Loucy (cell line): ENCODE measurements around the gene C17orf67.

ENCODE experiments used
- H2AFZ ChIP-seq: fragments of 200-600 bp; sonication (generic); 2 replicates; pipeline ENCODE4 v1.6.0; 2016; ENCODE audit warnings: antibody characterized with exemption, mild to moderate bottlenecking, low read length, moderate library complexity
- H3F3A ChIP-seq: fragments of 200-600 bp; 2 replicates; pipeline ENCODE4 v1.6.0; 2016; ENCODE audit warnings: antibody characterized with exemption, low read depth, mild to moderate bottlenecking
- H3K27me3 ChIP-seq: fragments of 200-600 bp; sonication (generic); 2 replicates; pipeline ENCODE4 v1.6.1; 2014; ENCODE audit warnings: low read length, mild to moderate bottlenecking; ENCODE audit not compliant: insufficient read depth, poor library complexity, severe bottlenecking
- H3K36me3 ChIP-seq: fragments of 200-600 bp; sonication (generic); 2 replicates; pipeline ENCODE4 v1.6.1; 2016; ENCODE audit warnings: low read length; ENCODE audit not compliant: insufficient read depth
- H3K4me1 ChIP-seq: fragments of 200-600 bp; sonication (generic); 2 replicates; pipeline ENCODE4 v1.5.1; 2014; ENCODE audit warnings: low read length, mild to moderate bottlenecking; ENCODE audit not compliant: insufficient read depth, poor library complexity, severe bottlenecking
- H3K4me2 ChIP-seq: fragments of 200-600 bp; sonication (generic); 2 replicates; pipeline ENCODE4 v1.6.0; 2014; ENCODE audit warnings: antibody characterized with exemption, low read length, low read depth, mild to moderate bottlenecking; ENCODE audit not compliant: poor library complexity, severe bottlenecking
- H3K4me3 ChIP-seq: fragments of 200-600 bp; sonication (generic); 2 replicates; pipeline ENCODE4 v1.5.1; 2014; ENCODE audit warnings: low read length, mild to moderate bottlenecking, mixed read lengths; ENCODE audit not compliant: poor library complexity, severe bottlenecking
- H3K79me2 ChIP-seq: fragments of 200-600 bp; sonication (generic); 2 replicates; pipeline ENCODE4 v1.6.1; 2014; ENCODE audit warnings: low read length; ENCODE audit not compliant: insufficient read depth
- H3K9ac ChIP-seq: fragments of 200-600 bp; sonication (generic); 2 replicates; pipeline ENCODE4 v1.6.0; 2014; ENCODE audit warnings: mild to moderate bottlenecking, low read depth, low read length, moderate library complexity; ENCODE audit not compliant: poor library complexity, severe bottlenecking
- H3K9me2 ChIP-seq: fragments of 200-600 bp; sonication (generic); replicated peaks from 2 replicates; pipeline ENCODE4 v1.6.1; 2016; ENCODE audit warnings: low read depth, low read length, mixed read lengths
- H3K9me3 ChIP-seq: fragments of 200-600 bp; sonication (generic); 2 replicates; pipeline ENCODE4 v1.6.1; 2014; ENCODE audit warnings: mild to moderate bottlenecking, antibody characterized with exemption, low read length, low read depth; ENCODE audit not compliant: insufficient read depth
- H4K20me1 ChIP-seq: fragments of 200-600 bp; sonication (generic); 2 replicates; pipeline ENCODE4 v1.6.0; 2014; ENCODE audit warnings: antibody characterized with exemption, low read length, mild to moderate bottlenecking; ENCODE audit not compliant: insufficient read depth, poor library complexity, severe bottlenecking
- EZH2phosphoT487 ChIP-seq: fragments of 200-600 bp; IDR thresholded peaks from 2 replicates; pipeline ENCODE4 v1.6.1; 2018; ENCODE audit warnings: antibody characterized with exemption, mild to moderate bottlenecking, moderate library complexity, borderline replicate concordance
- TF ChIP-seq, protein P1 (sequence below): fragments of 200-600 bp; sonication (generic); conservative IDR thresholded peaks from 2 replicates; pipeline ENCODE4 v1.5.1; 2014; ENCODE audit warnings: mild to moderate bottlenecking, antibody characterized with exemption, low read length

The C17orf67 gene

DNA sequence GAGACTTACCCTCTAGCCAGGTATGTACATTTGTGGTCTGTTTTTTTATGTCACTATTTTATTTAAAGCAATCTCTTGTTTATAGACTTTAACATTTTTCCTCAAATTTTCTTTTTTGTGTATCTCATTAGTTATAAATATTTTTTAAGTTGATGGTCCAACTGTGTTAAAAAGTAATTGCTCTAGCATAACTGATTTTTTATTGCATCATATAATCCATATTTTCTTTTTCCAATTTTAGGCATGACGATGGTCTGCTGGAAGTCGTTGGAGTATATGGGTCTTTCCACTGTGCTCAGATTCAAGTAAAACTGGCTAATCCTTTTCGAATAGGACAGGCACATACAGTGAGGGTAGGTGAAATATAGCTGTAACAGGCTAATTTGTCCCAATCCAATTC, 28.2 kb upstream of the C17orf67 start:
- Histone ChIP-seq H2AFZ (no peak overlapping the region), H3K4me1 (no peaks in the 10 kb centered on the region), H4K20me1 (no peaks in the 10 kb centered on the region), H3K79me2 (no peaks in the 10 kb centered on the region), H3F3A (no peaks in the 10 kb centered on the region; the same call in 1 of the 2 replicates), H3K27me3 (no peaks in the 10 kb centered on the region), H3K9me2 (no peaks in the 10 kb centered on the region), H3K36me3 (peaks cover 75% of the 10 kb centered on the region; the same call in 1 of the 2 replicates), H3K9ac (no peak overlapping the region), H3K9me3 (no peaks in the 10 kb centered on the region), H3K4me2 (no peak overlapping the region), H3K4me3 (no peak overlapping the region)
- TF ChIP-seq EZH2phosphoT487, result no peak
- TF ChIP-seq, protein P1, sequence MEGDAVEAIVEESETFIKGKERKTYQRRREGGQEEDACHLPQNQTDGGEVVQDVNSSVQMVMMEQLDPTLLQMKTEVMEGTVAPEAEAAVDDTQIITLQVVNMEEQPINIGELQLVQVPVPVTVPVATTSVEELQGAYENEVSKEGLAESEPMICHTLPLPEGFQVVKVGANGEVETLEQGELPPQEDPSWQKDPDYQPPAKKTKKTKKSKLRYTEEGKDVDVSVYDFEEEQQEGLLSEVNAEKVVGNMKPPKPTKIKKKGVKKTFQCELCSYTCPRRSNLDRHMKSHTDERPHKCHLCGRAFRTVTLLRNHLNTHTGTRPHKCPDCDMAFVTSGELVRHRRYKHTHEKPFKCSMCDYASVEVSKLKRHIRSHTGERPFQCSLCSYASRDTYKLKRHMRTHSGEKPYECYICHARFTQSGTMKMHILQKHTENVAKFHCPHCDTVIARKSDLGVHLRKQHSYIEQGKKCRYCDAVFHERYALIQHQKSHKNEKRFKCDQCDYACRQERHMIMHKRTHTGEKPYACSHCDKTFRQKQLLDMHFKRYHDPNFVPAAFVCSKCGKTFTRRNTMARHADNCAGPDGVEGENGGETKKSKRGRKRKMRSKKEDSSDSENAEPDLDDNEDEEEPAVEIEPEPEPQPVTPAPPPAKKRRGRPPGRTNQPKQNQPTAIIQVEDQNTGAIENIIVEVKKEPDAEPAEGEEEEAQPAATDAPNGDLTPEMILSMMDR, result no peak

DNA sequence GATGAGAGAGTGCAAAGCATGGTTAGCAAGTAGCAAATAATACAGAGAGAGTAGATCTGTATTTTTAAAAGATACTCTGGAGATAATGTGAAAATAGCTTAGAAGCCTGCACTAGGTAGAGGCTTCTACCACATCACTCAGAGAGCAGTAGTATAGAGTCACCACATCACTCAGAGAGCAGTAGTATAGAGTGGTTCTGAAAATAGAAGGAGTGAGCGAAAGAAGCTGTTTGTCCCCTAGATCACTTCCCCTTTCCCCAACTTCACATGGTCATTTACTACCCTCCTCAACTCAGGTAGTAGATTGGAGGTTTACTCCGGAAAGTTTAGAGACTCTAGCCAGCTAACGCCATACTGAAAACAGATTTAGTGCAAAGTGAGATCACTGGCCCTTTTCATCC, 17.3 kb upstream of the C17orf67 start:
- no peak overlapping the region for H3K9ac ChIP-seq
- no peaks in the 10 kb centered on the region; the same call in 1 of the 2 replicates for H3K79me2 ChIP-seq
- no peak overlapping the region for H3K4me2 ChIP-seq
- H3K27me3 ChIP-seq, result no peaks in the 10 kb centered on the region
- no peak overlapping the region for H2AFZ ChIP-seq
- H3K9me2 ChIP-seq, result no peaks in the 10 kb centered on the region
- TF ChIP-seq, protein P1, result no peak
- no peak for TF ChIP-seq EZH2phosphoT487
- H3K36me3 ChIP-seq, result peaks cover 66% of the 10 kb centered on the region
- H3F3A ChIP-seq, result no peaks in the 10 kb centered on the region
- no peaks in the 10 kb centered on the region for H3K9me3 ChIP-seq
- no peak overlapping the region for H3K4me3 ChIP-seq
- H4K20me1 ChIP-seq, result no peaks in the 10 kb centered on the region
- peaks cover 5% of the 10 kb centered on the region for H3K4me1 ChIP-seq

DNA sequence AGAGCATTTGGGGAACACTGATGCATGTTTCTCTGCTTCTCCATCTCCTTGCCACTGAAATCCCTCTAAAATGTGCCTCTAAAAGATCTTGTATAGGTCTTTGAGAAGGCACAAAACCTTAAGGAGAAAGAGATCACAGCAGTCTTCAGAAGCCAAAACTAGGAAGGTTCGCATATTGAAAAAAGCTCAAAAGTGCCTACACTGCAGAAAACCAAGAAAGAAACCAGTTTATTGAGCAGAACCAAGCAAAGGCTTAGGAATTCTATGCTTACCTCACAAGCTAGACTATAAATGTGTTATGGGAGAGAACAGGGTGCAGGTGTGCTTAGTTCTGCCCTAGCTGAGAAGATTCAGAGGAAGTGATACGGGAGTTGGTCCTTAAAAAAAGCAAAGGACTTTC, 16.9 kb upstream of the C17orf67 start:
- Histone ChIP-seq H3K4me1 (peaks cover 5% of the 10 kb centered on the region), H3F3A (no peaks in the 10 kb centered on the region), H3K9me2 (no peaks in the 10 kb centered on the region), H3K27me3 (no peaks in the 10 kb centered on the region), H3K9me3 (no peaks in the 10 kb centered on the region), H3K9ac (no peak overlapping the region), H4K20me1 (no peaks in the 10 kb centered on the region), H3K4me3 (no peak overlapping the region), H3K36me3 (peaks cover 67% of the 10 kb centered on the region), H2AFZ (no peak overlapping the region), H3K4me2 (no peak overlapping the region), H3K79me2 (no peaks in the 10 kb centered on the region; the same call in 1 of the 2 replicates)
- TF ChIP-seq, protein P1, result no peak
- no peak for TF ChIP-seq EZH2phosphoT487
